Activated CD4-positive, alpha-beta T cell treated with anti-CD3 and anti-CD28 coated beads for 24 hours (primary cell): ENCODE measurements around the gene TMEM165.

Experiments used
- DNase-seq, 2 donors: peaks; one replicate each; pipeline ENCODE4 v3.0.0-alpha.2; 2020; ENCODE audit warnings: low read depth in 2 of 2

The TMEM165 gene

DNA sequence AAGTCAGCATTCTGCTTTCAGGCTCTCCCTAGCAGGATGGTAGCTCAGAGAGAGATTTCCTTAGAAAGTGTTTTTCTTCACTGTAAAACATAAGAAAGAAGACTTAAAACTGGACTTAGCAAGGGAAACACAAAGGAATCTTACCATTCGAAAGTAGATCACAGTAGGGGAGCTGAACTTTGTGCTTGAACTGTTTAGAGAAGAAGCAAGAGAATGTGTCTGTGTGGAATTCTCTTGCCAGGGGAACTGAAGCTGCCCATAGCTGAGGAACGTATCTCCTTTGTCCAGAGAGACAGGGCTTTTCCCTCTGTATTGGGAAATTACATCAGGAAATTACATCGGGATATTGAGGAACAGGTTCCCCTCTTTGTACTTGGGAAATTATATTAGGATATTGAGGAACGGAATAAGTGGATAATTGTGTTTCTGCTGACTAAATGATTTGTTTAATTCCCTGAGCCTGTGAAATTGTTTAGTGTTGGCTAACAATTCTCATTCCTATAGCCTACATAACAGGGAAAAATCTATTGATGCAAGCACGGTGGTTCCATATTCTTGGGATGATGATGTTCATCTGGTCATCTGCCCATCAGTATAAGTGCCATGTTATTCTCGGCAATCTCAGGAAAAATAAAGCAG is 28.6 kb upstream of the TMEM165 start:
- DNase-seq: no peak

DNA sequence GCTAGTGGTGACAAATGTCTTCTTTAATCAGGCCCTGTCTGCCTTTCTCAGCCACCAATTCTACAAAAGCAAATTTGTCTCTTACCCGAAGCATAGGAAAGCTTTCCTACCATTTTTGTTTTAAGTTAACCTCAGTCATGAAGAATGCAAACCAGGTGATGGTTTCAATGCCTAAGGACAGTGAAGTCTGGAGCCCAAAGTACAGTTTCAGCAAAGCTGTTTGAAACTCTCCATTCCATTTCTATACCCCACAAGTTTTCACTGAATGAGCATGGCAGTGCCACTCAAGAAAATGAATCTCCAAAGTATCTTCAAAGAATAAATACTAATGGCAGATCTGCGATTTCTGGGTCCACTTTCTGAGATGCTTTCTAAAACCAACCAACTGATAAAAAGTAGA is 25.8 kb upstream of the TMEM165 start:
- no peak for DNase-seq

DNA sequence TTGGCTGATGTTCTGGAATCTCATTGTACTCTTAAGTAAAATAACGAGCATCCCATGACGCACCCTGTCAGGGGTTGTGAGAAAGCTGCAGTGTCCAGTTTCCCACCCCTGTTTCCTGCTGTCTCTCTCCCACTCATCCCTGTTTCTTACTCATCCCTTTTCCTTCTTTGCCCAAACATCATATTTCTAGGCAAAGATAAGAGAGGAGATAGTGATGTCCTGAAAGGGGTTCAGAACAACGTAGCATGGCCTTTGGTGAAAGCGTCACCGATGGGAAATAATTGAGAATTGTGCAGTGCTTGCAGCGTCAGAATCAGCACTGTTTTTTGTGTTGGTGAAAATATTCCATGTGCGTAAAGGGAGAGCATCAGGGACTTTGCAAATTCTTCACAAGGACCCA is 23.5 kb upstream of the TMEM165 start:
- no peak for DNase-seq

GRCh38 chr4:55373461-55373860 is 22.3 kb upstream of the TMEM165 start:
- DNase-seq: no peak

- no peak for DNase-seq
Observed at GRCh38 chr4:55376698-55377097, 19.1 kb upstream of the TMEM165 start.

GRCh38 chr4:55378617-55379467 is 16.9 kb upstream of the TMEM165 start:
- no peak for DNase-seq

DNA sequence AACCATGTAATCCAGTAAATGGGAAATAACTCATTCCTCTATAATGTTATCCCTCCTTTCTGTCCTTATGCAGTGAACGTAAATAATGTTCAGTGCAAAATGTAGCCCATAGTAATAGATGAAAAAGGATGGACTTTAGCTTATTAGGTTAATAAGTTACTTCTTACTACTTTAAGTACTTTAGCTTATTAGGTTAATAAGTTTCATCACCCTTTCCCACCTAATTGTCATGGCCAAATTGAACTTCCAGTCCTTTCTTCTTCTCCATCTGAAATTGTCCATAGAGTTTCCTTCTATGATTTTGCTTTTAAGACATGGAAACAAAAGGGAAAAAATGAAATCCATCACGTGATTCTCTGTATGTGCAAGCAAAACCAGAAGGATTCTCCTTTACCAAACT is 15.2 kb upstream of the TMEM165 start:
- no peak for DNase-seq

DNA sequence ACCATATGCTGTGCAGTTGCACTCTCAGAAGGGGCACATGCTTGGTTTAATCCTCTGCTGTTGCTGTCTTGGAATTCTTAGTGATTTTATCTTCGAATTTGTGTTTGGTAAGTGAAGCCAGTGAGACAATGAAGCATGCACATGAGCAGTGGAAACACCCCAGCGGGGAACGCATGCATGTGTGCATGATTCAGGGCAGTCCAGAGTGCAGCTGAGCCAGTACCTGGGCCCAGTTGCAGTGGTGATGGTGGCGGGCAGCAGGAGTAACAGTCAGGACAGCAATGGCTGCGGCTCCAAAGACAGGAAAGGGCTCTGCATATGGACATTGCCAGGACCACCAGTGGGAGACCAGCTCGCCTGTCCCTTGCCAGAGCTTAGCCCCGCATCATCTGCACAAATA is 14.3 kb upstream of the TMEM165 start:
- DNase-seq: no peak

DNA sequence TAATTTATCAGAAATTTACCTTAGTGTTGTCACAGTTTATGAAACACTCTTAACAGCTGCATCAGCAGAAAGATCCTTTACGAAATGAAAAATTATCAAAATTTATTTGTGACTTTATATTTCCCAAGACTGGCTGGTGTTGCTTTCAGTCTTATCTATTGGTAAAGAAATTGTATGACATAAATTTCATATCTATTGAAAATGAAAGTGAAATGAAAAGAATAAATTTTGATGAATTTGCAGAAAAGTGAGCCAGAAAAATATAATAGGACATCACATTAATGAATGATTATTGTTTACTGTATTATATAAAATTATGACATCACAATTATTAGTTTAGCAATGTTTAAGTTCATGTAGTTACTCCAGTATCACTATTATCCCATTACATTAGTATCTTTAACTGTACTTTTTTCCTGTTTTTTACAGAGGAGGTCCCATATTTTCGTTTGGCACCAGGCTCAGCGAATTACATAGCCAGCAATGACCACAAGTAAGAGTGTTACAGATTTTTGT is 13.2 kb upstream of the TMEM165 start:
- no peak for DNase-seq

GRCh38 chr4:55385201-55385649 is 10.5 kb upstream of the TMEM165 start:
- DNase-seq: no peak

- DNase-seq: no peak
Observed at GRCh38 chr4:55386073-55386472, 9.7 kb upstream of the TMEM165 start.

DNA sequence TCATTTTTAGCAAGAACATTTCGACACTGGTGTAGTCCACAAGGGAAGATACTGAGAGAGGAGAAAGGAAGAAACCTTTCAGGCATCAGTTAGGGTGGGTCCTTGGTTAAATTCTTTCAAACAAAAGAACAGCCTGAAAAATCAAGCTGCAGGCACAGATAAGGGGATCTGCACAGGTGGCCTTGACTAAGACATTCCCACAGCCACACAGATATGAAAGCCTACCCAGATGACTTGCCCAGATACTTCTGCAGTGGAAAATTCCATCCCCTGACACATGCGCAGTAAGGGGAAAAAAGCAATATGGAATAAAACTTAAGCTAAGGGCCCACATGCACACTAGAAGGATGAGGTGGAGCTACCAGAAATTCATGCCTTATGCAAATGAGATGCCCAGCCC is 8.9 kb upstream of the TMEM165 start:
- no peak for DNase-seq

- no peak for DNase-seq
Observed at GRCh38 chr4:55393461-55394320, 2.1 kb upstream of the TMEM165 start.

- no peak for DNase-seq
Observed at GRCh38 chr4:55395218-55395528, 584 bp upstream of the TMEM165 start.

DNA sequence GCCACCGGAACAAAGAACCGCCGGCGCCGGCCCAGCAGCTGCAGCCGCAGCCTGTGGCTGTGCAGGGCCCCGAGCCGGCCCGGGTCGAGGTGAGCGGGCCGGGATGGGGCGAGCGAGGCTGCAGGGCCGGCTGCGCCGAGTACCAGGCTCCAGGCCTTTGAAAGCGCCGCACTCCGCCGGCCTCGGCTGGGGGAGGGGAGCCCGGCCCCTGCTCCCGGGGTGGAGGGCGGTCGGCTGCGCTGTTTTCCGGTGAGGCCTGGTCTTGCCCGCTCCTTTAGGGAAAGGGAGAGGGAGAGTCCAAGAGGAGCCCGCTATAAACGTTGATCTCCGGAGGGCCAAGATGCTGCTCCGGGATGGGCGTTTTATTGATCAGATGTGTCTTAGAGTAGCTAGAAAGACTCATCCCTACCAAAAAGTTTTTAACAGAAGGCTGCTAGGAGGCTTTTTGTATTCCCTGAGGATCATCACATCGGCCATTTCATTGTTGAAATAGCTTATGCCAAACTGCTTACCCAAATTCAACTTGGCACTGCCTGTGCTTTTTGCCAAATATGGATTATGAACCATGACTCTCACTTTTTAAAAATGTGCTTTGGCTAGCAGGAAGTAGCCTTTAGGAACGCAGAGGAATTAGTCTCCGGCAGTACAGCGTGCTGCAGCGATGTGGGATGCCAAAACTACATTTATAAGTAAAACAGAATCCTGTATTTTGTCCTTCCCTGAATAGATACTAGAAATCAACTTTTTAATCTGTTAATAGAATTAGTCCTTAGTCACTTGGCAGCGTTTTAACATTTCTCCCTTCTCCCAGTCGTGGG is 760 bp downstream of the TMEM165 start:
- peak in 1 of 2 donors; percentile 13 for DNase-seq

DNA sequence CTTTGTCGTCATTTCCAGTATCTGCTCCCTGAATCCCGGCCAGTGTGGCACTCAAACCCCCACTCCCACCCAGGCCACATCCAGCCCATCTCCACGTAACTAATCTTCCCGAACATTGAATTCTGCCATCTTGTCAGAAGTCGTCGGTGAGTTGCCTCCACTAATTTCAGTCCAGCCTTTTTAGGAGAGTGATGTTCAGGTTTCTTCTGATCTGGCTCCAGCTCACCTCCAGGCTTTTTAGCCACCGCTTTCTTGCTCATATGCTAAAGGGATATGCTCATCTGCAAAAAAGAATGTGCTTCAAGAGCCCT is 1.3 kb downstream of the TMEM165 start:
- no peak for DNase-seq

DNA sequence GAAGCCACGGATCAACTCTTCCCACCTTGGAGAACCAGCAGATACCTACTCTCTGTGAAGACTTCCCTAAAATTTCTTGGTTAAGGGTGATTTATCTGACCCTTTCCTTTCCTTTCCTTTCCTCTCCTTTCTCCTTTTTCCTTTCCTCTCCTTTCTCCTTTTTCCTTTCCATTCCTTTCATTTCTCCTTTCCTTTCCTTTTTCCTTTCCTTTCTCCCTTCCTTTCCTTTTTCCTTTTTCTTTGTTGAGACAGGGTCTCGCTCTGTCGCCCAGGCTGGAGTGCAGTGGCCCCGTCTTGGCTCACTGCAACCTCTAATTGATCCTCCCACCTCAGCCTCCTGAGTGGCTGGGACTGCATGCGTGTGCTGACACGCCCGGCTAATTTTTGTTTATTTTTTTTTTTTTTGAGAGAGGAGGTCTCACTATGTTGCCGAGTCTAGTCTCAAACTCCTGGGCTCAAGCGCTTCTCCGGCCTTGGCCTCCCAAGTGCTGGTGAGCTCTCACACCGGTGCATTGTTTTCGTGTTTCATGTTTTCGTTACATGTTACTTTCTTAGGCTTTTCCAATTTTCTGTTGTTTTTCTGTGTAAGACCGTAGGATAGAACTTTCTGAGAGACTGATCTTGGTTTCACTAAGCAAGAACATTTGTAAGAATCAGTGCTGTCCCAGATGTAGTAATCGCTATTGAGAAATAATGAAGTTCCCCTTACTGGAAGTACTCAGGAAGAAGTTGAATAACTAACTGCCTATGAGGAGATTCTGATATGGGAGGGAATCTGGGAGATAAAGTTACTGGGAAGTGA is 2.0 kb downstream of the TMEM165 start:
- DNase-seq: no peak

- DNase-seq: no peak
Observed at GRCh38 chr4:55398461-55398860, 2.7 kb downstream of the TMEM165 start.

DNA sequence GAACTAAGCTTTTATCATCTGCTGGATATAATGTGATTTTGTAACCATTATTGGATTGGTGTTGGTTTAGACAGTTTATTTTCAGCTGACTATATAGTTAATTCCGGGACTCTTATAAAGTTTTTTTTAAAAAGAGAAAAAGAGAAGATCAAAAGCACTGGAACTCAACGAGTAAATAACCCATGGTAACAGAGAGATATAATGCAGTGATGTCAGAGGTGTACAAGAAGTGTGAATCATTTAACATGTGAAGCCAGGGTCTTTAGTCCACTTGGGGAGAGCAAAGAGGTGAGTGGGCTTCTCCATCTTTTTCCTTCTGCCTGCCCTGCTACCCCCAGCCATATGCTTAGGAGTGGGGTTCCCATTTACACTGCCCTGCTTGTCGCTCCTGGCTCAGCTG is 3.2 kb downstream of the TMEM165 start:
- no peak for DNase-seq

- no peak for DNase-seq
Observed at GRCh38 chr4:55399581-55399980, 3.8 kb downstream of the TMEM165 start.

GRCh38 chr4:55405073-55405472 is 9.3 kb downstream of the TMEM165 start:
- DNase-seq: no peak
